OCI-LY7 (cell line): ENCODE data around the gene RMND1. TPM values are rescaled to one million over a fixed set of nuclear protein-coding genes. Genes with fewer than 3 reads are reported as not detected.

ENCODE experiments used
- Bru-seq: library from RNA; stranded (reverse); fragments of 400-500 nt; gene quantifications from one replicate; lab custom pipeline; 2021; lab: Mats Ljungman, UMichigan
- BruChase-seq, 2 experiments: library from RNA; stranded (reverse); fragments of 400-500 nt; gene quantifications; one replicate each; lab custom pipeline; 2021; lab: Mats Ljungman, UMichigan
- BruUV-seq: library from RNA; stranded (reverse); fragments of 400-500 nt; replicated peaks from 2 replicates; lab custom pipeline; 2021; lab: Mats Ljungman, UMichigan
- CTCF ChIA-PET: fragments of 300-600 bp; sonication (Branson Sonifier 250); formaldehyde crosslinking; loops from one replicate; lab custom pipeline; 2022; ENCODE audit warnings: antibody characterized with exemption; ENCODE audit not compliant: unreplicated experiment; lab: Charles Lee
- POLR2A ChIA-PET: fragments of 300-600 bp; sonication (Branson Sonifier 250); formaldehyde crosslinking; loops from one replicate; lab custom pipeline; 2022; ENCODE audit warnings: antibody characterized with exemption; lab: Charles Lee
- DNase-seq: peaks from one replicate; pipeline ENCODE4 v3.0.0-alpha.2; 2015; ENCODE audit warnings: low spot score
- H2AFZ ChIP-seq: fragments of 200-600 bp; sonication (generic), shearing (Covaris generic); 2 replicates; pipeline ENCODE4 v1.6.1; 2014; ENCODE audit warnings: mild to moderate bottlenecking, antibody characterized with exemption, low read length, moderate library complexity
- H3K27ac ChIP-seq: fragments of 200-600 bp; sonication (generic); 2 replicates; pipeline ENCODE4 v1.5.1; 2014; ENCODE audit warnings: mixed run types, low read depth, mild to moderate bottlenecking, moderate library complexity, low read length, inconsistent platforms; ENCODE audit not compliant: poor library complexity, severe bottlenecking
- H3K36me3 ChIP-seq: fragments of 200-600 bp; sonication (generic); 2 replicates; pipeline ENCODE4 v1.6.1; 2014; ENCODE audit warnings: mild to moderate bottlenecking, antibody characterized with exemption, low read length, moderate library complexity, mixed read lengths; ENCODE audit not compliant: insufficient read depth
- H3K4me1 ChIP-seq: fragments of 200-600 bp; sonication (generic); 2 replicates; pipeline ENCODE4 v1.5.1; 2014; ENCODE audit warnings: mild to moderate bottlenecking, low read length; ENCODE audit not compliant: insufficient read depth, poor library complexity, severe bottlenecking
- H3K4me2 ChIP-seq: fragments of 200-600 bp; sonication (generic); 2 replicates; pipeline ENCODE4 v1.6.1; 2014; ENCODE audit warnings: mild to moderate bottlenecking, low read length
- H3K4me3 ChIP-seq: fragments of 200-600 bp; sonication (generic); 2 replicates; pipeline ENCODE4 v1.5.1; 2014; ENCODE audit warnings: mild to moderate bottlenecking, low read depth, low read length; ENCODE audit not compliant: poor library complexity, severe bottlenecking
- H3K79me2 ChIP-seq: fragments of 200-600 bp; sonication (generic); 2 replicates; pipeline ENCODE4 v1.6.1; 2016; ENCODE audit warnings: low read depth, mild to moderate bottlenecking, low read length, moderate library complexity, mixed read lengths; ENCODE audit not compliant: insufficient read depth
- H3K9me2 ChIP-seq: fragments of 200-600 bp; sonication (generic); 2 replicates; pipeline ENCODE4 v1.6.1; 2016; ENCODE audit warnings: mild to moderate bottlenecking, low read length, mixed read lengths; ENCODE audit not compliant: insufficient read depth
- H3K9me3 ChIP-seq: fragments of 200-600 bp; sonication (generic); 2 replicates; pipeline ENCODE4 v1.6.1; 2014; ENCODE audit warnings: mild to moderate bottlenecking, mixed run types, low read length, mixed read lengths
- H4K20me1 ChIP-seq: fragments of 200-600 bp; sonication (generic); 2 replicates; pipeline ENCODE4 v1.6.1; 2014; ENCODE audit warnings: mild to moderate bottlenecking, antibody characterized with exemption, low read length, moderate library complexity, mixed read lengths; ENCODE audit not compliant: insufficient read depth
- CTCF ChIP-seq: fragments of 200-600 bp; sonication (generic); conservative IDR thresholded peaks from 2 replicates; pipeline ENCODE4 v1.5.1; 2014; ENCODE audit warnings: mild to moderate bottlenecking, antibody characterized with exemption, low read length, moderate library complexity, mixed read lengths
- EZH2phosphoT487 ChIP-seq: fragments of 200-600 bp; sonication (generic); IDR thresholded peaks from 2 replicates; pipeline ENCODE4 v1.6.1; 2018; ENCODE audit warnings: low read depth, borderline replicate concordance, mild to moderate bottlenecking, mixed run types, antibody characterized with exemption, low read length, moderate library complexity, mixed read lengths
- intact Hi-C: fragments of 100-400 bp; cut with micrococcal nuclease; formaldehyde crosslinking; loops from one replicate; pipeline ENCODE4 v1.10.0; 2022; ENCODE audit not compliant: unreplicated experiment
- long read RNA-seq: library from polyadenylated mRNA; stranded (forward); transcript quantifications from one replicate; pipeline ENCODE4 v2.0.0, GENCODE V29; 2022
- total RNA-seq, 2 experiments: library from RNA; depleted of rRNA in 1 of 2; stranded (reverse); fragments of >200 nt in 1 of 2; shearing (Covaris generic) in 1 of 2; gene quantifications; 2 replicates each; pipeline ENCODE4 v1.2.3, GENCODE V29; 2014 to 2022

Gene RMND1
- 10.2 and 21.2 TPM in 2 replicates for total RNA-seq (2014; rRNA removed; shearing (Covaris generic))
- 22.0 and 22.3 TPM in 2 replicates for total RNA-seq (2022)
- percentile 76 among the genes with signal in this experiment for Bru-seq, nascent RNA
- percentile 60 among the genes with signal in this experiment for BruChase-seq, experiment 1, labeled RNA remaining after a 6-hour chase
- percentile 63 among the genes with signal in this experiment for BruChase-seq, experiment 2, labeled RNA remaining after a 2-hour chase
- long read RNA-seq, transcript RMND1-203 (12 exons, 2,003 nt): major isoform, 21 of 38 reads
- long read RNA-seq, partial matches to known transcripts: 3 of 38 reads
- long read RNA-seq, other reads (novel, unspliced or antisense): 11 of 38 reads

- peak within 1 kb of the TSS; percentile 96 for H3K4me2 ChIP-seq
- no peak for TF ChIP-seq CTCF
- no peaks in the 10 kb centered on the region for H3K9me2 ChIP-seq
- H3K4me1 ChIP-seq: peaks cover 24% of the 10 kb centered on the region
- H4K20me1 ChIP-seq: no peaks in the 10 kb centered on the region
- DNase-seq: peak; percentile 100
- H3K4me3 ChIP-seq: peak within 1 kb of the TSS; percentile 79
- CTCF ChIA-PET: interaction anchor here (0.5 kb wide), 1 partner anchor 57 kb away, joined by 3 read pairs; no protein-coding TSS in a partner anchor
- peak within 1 kb of the TSS; percentile 70 for H3K27ac ChIP-seq
- H2AFZ ChIP-seq: peak within 1 kb of the TSS; percentile 83
- no TSS peak for BruUV-seq
- H3K9me3 ChIP-seq: no peaks in the 10 kb centered on the region
- POLR2A ChIA-PET: interaction anchor here (0.5 to 2.0 kb wide), 16 partner anchors 9 to 848 kb away, joined by 3 to 15 read pairs (median 4); no protein-coding TSS in a partner anchor
- intact Hi-C loops: loop anchor here (1.0 to 10.0 kb wide), 5 partner anchors 25 to 1530 kb away; partner anchors contain the start of gene FBXO5
- peaks cover 38% of the 10 kb centered on the region for H3K79me2 ChIP-seq
- peaks cover 9% of the 10 kb centered on the region for H3K36me3 ChIP-seq
Measured at GRCh38 chr6:151451950-151452749, at the start of gene RMND1. TSS of gene RMND1 (minus strand) at chr6:151452126. CDS start at chr6:151445811, 6,315 bp downstream.

- intact Hi-C loops: no loop called here
- ChIA-PET CTCF (no interaction called here), POLR2A (no interaction called here)
- no peaks in the 10 kb centered on the region for H3K36me3 ChIP-seq
- no peaks in the 10 kb centered on the region for H3K9me2 ChIP-seq
- H3K4me1 ChIP-seq: no peaks in the 10 kb centered on the region
- no peaks in the 10 kb centered on the region for H3K9me3 ChIP-seq
- no peaks in the 10 kb centered on the region for H3K79me2 ChIP-seq
- TF ChIP-seq EZH2phosphoT487 (no peak), CTCF (no peak)
- no peak overlapping the region for H2AFZ ChIP-seq
- BruUV-seq: no TSS peak
- no peak overlapping the region for H3K4me3 ChIP-seq
- no peak overlapping the region for H3K27ac ChIP-seq
- DNase-seq: no peak
- H4K20me1 ChIP-seq: no peaks in the 10 kb centered on the region
- H3K4me2 ChIP-seq: no peak overlapping the region
Measured at GRCh38 chr6:151499551-151499950, 47.6 kb upstream of the RMND1 start.
